Measurements from ENCODE around the gene DNAJC22. TPM values are rescaled to one million over a fixed set of nuclear protein-coding genes. Genes with fewer than 3 reads are reported as not detected.

The DNAJC22 gene
- total and polyA plus RNA-seq, 2 experiments from 2014 or later: 17.8 to 28.3 TPM

GRCh38 chr12:49334681-49335080 lies 12.0 kb upstream of the DNAJC22 start:
- peaks cover 53% of the 10 kb centered on the region for H3K27me3 ChIP-seq

GRCh38 chr12:49335118-49335954 lies 11.4 kb upstream of the DNAJC22 start:
- WGBS (ENCODE audit: low lambda C conversion rate, missing lambda C conversion rate): 82% methylated on average over 16 of the region's 16 CpGs
- no peaks in the 10 kb centered on the region for H3K9me2 ChIP-seq (replicated peaks; ENCODE audit: insufficient read depth)
- TF ChIP-seq, protein P1, sequence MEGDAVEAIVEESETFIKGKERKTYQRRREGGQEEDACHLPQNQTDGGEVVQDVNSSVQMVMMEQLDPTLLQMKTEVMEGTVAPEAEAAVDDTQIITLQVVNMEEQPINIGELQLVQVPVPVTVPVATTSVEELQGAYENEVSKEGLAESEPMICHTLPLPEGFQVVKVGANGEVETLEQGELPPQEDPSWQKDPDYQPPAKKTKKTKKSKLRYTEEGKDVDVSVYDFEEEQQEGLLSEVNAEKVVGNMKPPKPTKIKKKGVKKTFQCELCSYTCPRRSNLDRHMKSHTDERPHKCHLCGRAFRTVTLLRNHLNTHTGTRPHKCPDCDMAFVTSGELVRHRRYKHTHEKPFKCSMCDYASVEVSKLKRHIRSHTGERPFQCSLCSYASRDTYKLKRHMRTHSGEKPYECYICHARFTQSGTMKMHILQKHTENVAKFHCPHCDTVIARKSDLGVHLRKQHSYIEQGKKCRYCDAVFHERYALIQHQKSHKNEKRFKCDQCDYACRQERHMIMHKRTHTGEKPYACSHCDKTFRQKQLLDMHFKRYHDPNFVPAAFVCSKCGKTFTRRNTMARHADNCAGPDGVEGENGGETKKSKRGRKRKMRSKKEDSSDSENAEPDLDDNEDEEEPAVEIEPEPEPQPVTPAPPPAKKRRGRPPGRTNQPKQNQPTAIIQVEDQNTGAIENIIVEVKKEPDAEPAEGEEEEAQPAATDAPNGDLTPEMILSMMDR (IDR thresholded peaks at IDR 0.05; ENCODE audit: poor library complexity): no peak
- TF ChIP-seq EZH2phosphoT487 (IDR thresholded peaks at IDR 0.05; ENCODE audit: low read depth, severe bottlenecking, unreplicated experiment) (no peak), EZH2 (IDR thresholded peaks at IDR 0.05; ENCODE audit: borderline replicate concordance) (no peak)
- H3K4me2 ChIP-seq: no peak overlapping the region
- H3K27me3 ChIP-seq: peaks cover 60% of the 10 kb centered on the region
- no peak overlapping the region for H3K27ac ChIP-seq
- no peak overlapping the region for H2AFZ ChIP-seq
- H3K4me3 ChIP-seq: no peak overlapping the region
- no peaks in the 10 kb centered on the region for H4K20me1 ChIP-seq (ENCODE audit: insufficient read depth, poor library complexity, severe bottlenecking)
- no peaks in the 10 kb centered on the region for H3K79me2 ChIP-seq
- H3K36me3 ChIP-seq (replicated peaks; ENCODE audit: insufficient read depth, low read depth): no peaks in the 10 kb centered on the region
- peaks cover 11% of the 10 kb centered on the region for H3K4me1 ChIP-seq (ENCODE audit: insufficient read depth)
- no peak for DNase-seq (ENCODE audit: low spot score)
- no peaks in the 10 kb centered on the region for H3K9me3 ChIP-seq (ENCODE audit: low read depth)

More at GRCh38 chr12:49334681-49335080, 12.0 kb upstream of the DNAJC22 start:
- H3K79me2 ChIP-seq: no peaks in the 10 kb centered on the region
- H3K27ac ChIP-seq: no peak overlapping the region
- no peaks in the 10 kb centered on the region for H3K9me2 ChIP-seq (replicated peaks; ENCODE audit: insufficient read depth)
- no peak overlapping the region for H2AFZ ChIP-seq
- H3K4me3 ChIP-seq: no peak overlapping the region
- H3K4me1 ChIP-seq (ENCODE audit: insufficient read depth): peaks cover 11% of the 10 kb centered on the region
- H4K20me1 ChIP-seq (ENCODE audit: insufficient read depth, poor library complexity, severe bottlenecking): no peaks in the 10 kb centered on the region
- DNase-seq (ENCODE audit: low spot score): no peak
- no peak overlapping the region for H3K4me2 ChIP-seq
- H3K9me3 ChIP-seq (ENCODE audit: low read depth): no peaks in the 10 kb centered on the region
- H3K36me3 ChIP-seq (replicated peaks; ENCODE audit: insufficient read depth, low read depth): no peaks in the 10 kb centered on the region
- TF ChIP-seq, protein P1 (IDR thresholded peaks at IDR 0.05; ENCODE audit: poor library complexity): no peak
- TF ChIP-seq EZH2phosphoT487 (IDR thresholded peaks at IDR 0.05; ENCODE audit: low read depth, severe bottlenecking, unreplicated experiment): no peak
- no peak for TF ChIP-seq EZH2 (IDR thresholded peaks at IDR 0.05; ENCODE audit: borderline replicate concordance)
- WGBS (ENCODE audit: low lambda C conversion rate, missing lambda C conversion rate): 92% methylated on average over 12 of the region's 12 CpGs

DNA sequence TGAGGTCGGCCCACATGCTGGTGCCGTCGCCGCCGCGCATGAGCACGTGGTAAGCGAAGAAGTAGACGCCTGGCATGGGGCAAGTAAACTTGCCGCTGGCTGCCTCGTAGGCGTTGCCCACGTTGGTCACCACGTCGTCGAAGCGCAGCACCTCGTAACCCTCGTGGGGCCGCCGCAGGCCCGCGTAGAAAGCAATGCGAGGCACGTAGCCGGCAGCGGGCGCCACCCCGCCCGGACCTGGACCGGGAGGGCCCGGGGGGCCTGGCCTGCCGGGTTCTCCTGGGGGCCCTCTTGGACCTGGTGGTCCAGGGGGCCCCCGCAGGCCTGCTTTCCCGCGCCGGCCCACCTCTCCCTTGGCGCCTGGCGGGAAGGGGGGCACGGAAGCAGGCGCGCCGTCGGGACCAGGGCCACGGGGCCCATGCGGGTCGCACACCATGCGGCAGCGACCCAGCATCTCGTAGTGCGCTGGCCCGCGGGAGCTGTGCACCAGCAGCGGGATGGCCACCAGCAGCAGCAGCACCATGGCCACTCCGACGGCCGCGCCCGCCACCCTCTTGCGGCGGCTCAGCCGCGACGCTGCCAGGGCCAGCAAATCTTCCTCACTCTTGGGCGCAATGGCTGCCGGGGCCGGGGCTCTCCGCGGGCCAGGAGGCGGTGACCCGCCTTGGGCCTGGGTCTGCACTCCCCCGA lies 10.6 kb upstream of the DNAJC22 start:
- Histone ChIP-seq H3K4me3 (no peak overlapping the region), H3K79me2 (no peaks in the 10 kb centered on the region), H3K9me2 (replicated peaks; ENCODE audit: insufficient read depth) (no peaks in the 10 kb centered on the region), H2AFZ (no peak overlapping the region), H4K20me1 (ENCODE audit: insufficient read depth, poor library complexity, severe bottlenecking) (no peaks in the 10 kb centered on the region), H3K9me3 (ENCODE audit: low read depth) (no peaks in the 10 kb centered on the region), H3K27ac (no peak overlapping the region), H3K36me3 (replicated peaks; ENCODE audit: insufficient read depth, low read depth) (no peaks in the 10 kb centered on the region), H3K4me2 (peak overlapping the region; percentile 97), H3K4me1 (ENCODE audit: insufficient read depth) (peaks cover 11% of the 10 kb centered on the region), H3K27me3 (peaks cover 68% of the 10 kb centered on the region)
- 38% methylated on average over 58 of the region's 72 CpGs for whole genome bisulfite sequencing (ENCODE audit: low lambda C conversion rate, missing lambda C conversion rate)
- peak; percentile 5 for DNase-seq (ENCODE audit: low spot score)
- TF ChIP-seq, protein P1 (IDR thresholded peaks at IDR 0.05; ENCODE audit: poor library complexity): no peak
- TF ChIP-seq EZH2 (IDR thresholded peaks at IDR 0.05; ENCODE audit: borderline replicate concordance) (no peak), EZH2phosphoT487 (IDR thresholded peaks at IDR 0.05; ENCODE audit: low read depth, severe bottlenecking, unreplicated experiment) (no peak)
